Osteocyte (in vitro differentiated cells): ENCODE measurements around the gene CALCOCO1. TPM values are rescaled to one million over a fixed set of nuclear protein-coding genes. Genes with fewer than 3 reads are reported as not detected.

Source experiments
- DNase-seq: peaks from one replicate; pipeline ENCODE4 v3.0.0; 2021; ENCODE audit warnings: mixed read lengths; ENCODE audit not compliant: unreplicated experiment; ENCODE audit errors: extremely low spot score
- H3K27ac Mint-ChIP-seq: one replicate; pipeline ENCODE4 v1.8.0; 2021; ENCODE audit warnings: mild to moderate bottlenecking, mixed read lengths; ENCODE audit not compliant: unreplicated experiment
- H3K27me3 Mint-ChIP-seq: one replicate; pipeline ENCODE4 v1.8.0; 2021; ENCODE audit warnings: mixed read lengths; ENCODE audit not compliant: unreplicated experiment
- H3K36me3 Mint-ChIP-seq: one replicate; pipeline ENCODE4 v1.8.0; 2021; ENCODE audit warnings: mixed read lengths; ENCODE audit not compliant: unreplicated experiment
- H3K4me1 Mint-ChIP-seq: one replicate; pipeline ENCODE4 v1.8.0; 2021; ENCODE audit warnings: mixed read lengths; ENCODE audit not compliant: unreplicated experiment
- H3K4me3 Mint-ChIP-seq: one replicate; pipeline ENCODE4 v1.8.0; 2021; ENCODE audit warnings: mild to moderate bottlenecking, moderate library complexity, mixed read lengths; ENCODE audit not compliant: unreplicated experiment
- H3K9me3 Mint-ChIP-seq: one replicate; pipeline ENCODE4 v1.8.0; 2021; ENCODE audit warnings: mixed read lengths; ENCODE audit not compliant: unreplicated experiment
- total RNA-seq: library from RNA; stranded (reverse); gene quantifications from 2 replicates; pipeline ENCODE4 v1.2.1, GENCODE V29; 2021
- TF ChIP-seq, protein P1 (sequence below): fragments of 200-600 bp; sonication (generic); IDR thresholded peaks from 2 replicates; pipeline ENCODE4 v1.5.0; 2021; ENCODE audit warnings: antibody characterized with exemption, mild to moderate bottlenecking, moderate library complexity

Gene CALCOCO1
- total RNA-seq, 1 donor from 2014 or later, result 198 TPM

DNA sequence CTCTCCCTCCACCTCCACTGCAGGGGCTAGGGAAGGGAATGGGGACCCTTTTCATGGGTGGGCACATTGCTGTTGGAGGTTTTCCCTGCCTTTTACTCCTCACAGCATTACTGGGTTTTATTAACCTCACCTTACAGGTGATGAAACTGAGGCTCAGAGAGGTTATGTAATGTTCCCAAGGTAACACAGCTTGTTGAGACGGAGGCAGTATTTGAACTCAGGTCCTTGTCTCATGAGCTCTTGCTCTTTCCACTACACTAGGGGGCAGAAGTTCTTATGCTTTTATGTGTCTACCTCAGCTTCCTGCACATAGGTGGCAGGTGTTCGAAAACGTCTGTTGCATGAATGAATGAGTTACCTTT lies 12.9 kb upstream of the CALCOCO1 start:
- Mint-ChIP-seq H3K27me3 (peaks cover 68% of the 10 kb centered on the region), H3K9me3 (no peaks in the 10 kb centered on the region), H3K4me3 (no peak overlapping the region), H3K4me1 (peaks cover 14% of the 10 kb centered on the region), H3K27ac (no peak overlapping the region), H3K36me3 (no peaks in the 10 kb centered on the region)
- TF ChIP-seq, protein P1, sequence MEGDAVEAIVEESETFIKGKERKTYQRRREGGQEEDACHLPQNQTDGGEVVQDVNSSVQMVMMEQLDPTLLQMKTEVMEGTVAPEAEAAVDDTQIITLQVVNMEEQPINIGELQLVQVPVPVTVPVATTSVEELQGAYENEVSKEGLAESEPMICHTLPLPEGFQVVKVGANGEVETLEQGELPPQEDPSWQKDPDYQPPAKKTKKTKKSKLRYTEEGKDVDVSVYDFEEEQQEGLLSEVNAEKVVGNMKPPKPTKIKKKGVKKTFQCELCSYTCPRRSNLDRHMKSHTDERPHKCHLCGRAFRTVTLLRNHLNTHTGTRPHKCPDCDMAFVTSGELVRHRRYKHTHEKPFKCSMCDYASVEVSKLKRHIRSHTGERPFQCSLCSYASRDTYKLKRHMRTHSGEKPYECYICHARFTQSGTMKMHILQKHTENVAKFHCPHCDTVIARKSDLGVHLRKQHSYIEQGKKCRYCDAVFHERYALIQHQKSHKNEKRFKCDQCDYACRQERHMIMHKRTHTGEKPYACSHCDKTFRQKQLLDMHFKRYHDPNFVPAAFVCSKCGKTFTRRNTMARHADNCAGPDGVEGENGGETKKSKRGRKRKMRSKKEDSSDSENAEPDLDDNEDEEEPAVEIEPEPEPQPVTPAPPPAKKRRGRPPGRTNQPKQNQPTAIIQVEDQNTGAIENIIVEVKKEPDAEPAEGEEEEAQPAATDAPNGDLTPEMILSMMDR, result no peak
- DNase-seq, result no peak

DNA sequence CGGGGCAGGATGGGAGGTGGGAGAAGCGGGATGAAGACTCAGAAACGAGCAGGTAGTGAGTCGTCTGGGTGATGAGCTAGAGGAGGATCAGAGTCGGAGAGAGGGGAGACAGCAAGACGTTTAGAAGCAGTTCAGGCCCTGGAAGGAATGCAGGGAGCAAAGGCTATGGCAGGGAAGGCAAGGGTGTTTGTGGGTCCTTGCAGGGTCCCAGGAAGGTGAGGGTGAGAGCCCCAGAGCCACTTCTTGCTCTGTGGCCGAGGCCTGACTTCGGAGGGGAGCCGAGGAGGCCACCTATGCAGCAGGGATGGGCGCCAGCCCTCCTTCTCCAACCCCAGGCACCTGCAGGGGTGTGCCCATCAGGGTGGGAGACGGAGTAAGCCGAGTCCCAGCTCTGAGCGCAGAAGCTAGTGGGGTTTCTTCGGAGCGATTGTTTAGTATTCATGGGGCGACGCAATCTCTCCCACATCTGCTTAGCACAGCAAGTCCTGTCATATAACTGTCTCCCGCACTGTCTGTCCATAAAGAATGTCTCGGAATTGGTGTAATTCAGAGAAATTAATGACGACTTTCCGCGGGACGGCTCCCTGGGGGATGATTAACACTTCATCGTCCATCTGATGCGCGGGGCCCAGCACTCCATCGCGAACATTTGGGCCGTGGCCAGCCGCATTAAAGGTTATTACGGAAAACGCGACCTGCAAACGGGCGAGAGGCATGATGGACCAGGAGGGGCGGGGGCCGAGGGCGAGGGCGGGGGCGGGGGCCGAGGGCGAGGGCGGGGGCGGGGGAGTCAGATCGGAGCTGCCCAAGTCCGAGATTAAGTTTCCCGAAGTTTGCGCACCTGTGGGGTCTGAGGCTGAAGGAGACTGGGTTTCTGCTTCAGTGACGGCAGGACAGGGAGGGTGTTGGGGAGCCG lies 12.2 kb upstream of the CALCOCO1 start:
- TF ChIP-seq, protein P1, result no peak
- Mint-ChIP-seq H3K27ac (no peak overlapping the region), H3K4me3 (peak overlapping the region; percentile 55), H3K9me3 (no peaks in the 10 kb centered on the region), H3K27me3 (peaks cover 65% of the 10 kb centered on the region), H3K36me3 (no peaks in the 10 kb centered on the region), H3K4me1 (peaks cover 14% of the 10 kb centered on the region)
- no peak for DNase-seq

DNA sequence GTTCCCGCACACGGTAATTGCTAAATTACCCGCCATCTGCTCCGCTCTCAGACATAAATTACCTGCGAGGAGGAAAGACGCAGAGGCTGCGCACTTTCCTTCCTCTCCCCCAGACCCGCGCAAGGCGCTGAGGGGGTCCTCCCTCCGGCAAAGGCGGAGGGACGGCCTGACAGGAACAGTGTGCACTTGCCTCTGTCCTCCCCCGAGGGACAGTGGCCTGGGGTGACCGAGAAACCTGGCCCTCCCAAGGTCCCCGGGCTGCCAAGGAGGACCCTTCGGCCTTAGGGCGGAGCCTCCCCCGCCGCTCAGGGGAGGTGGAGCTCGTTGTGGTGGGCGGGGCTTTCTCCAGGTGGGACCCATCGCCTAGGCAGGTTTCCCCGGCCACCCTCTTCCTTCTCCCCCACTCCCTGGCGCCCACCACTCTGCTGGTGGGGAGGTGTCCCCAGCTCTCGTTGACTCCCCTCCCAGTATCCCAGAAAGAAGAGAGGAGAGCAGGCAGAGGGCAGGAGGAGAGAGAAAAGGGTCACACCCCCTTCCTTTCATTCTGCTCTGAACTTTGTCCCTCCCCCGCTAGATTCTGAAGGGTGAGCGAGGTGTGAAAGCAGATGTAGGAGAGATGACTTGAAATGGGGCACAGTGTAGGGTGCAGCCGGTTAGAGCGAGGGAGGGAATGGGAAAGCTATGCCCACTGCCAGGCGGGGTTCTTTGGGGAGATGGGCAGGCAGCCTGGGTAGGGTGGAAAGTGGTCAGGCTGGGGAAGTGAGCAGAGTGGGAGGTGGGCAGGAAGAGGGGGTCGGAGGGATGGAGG lies 11.4 kb upstream of the CALCOCO1 start:
- no peaks in the 10 kb centered on the region for H3K9me3 Mint-ChIP-seq
- DNase-seq, result no peak
- peaks cover 18% of the 10 kb centered on the region for H3K4me1 Mint-ChIP-seq
- H3K36me3 Mint-ChIP-seq, result no peaks in the 10 kb centered on the region
- TF ChIP-seq, protein P1, result no peak
- peaks cover 68% of the 10 kb centered on the region for H3K27me3 Mint-ChIP-seq
- no peak overlapping the region for H3K4me3 Mint-ChIP-seq
- H3K27ac Mint-ChIP-seq, result no peak overlapping the region

DNA sequence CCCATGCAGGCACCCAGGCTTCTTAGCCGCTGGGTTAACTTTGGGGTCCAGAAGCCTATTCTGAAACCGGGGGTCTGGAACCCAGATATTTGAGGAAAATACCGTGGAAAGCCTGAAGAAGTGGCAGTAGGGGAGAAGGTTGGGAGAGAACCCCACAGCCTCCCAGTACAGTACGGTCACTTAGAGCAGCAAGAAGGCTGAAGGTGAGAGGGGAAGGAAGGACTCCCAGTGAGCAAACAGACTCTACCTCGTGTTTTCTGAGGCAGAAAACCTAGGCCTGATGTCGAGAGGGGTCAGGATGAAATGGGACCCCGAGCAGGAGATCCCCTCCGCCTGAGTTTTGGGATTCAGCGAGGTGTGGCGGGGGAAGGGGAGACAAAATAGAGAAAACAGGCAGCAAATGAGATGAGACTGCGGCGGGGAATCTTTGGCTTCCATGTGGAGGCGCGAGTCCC lies 10.7 kb upstream of the CALCOCO1 start:
- Mint-ChIP-seq H3K4me3 (no peak overlapping the region), H3K27me3 (peaks cover 63% of the 10 kb centered on the region), H3K4me1 (peaks cover 18% of the 10 kb centered on the region), H3K36me3 (no peaks in the 10 kb centered on the region), H3K9me3 (no peaks in the 10 kb centered on the region), H3K27ac (no peak overlapping the region)
- no peak for DNase-seq
- TF ChIP-seq, protein P1, result no peak
